Occipital lobe (tissue), 2 donors: Measurements from ENCODE around the gene TMEM94. TPM values are rescaled to one million over a fixed set of nuclear protein-coding genes. Genes with fewer than 3 reads are reported as not detected.

Experiments
- DNase-seq: peaks from one replicate; lab custom pipeline; 2025; lab: John Stamatoyannopoulos, UW
- total RNA-seq: library from RNA; depleted of rRNA; stranded (reverse); fragments of >200 nt; gene quantifications from one replicate; pipeline ENCODE4 v1.2.3, GENCODE V29; 2014

TMEM94 gene
- total RNA-seq, 1 donor from 2014 or later: 25.4 TPM

GRCh38 chr17:75524970-75525805 is 68.8 kb downstream of the TMEM94 start, which contains the start of gene LLGL2:
LLGL2 (plus strand) TSS chr17:75525697; CDS start chr17:75543427, 17,730 bp downstream.
- DNase-seq: no peak

- DNase-seq: no peak
Observed at GRCh38 chr17:75525806-75526554, 69.5 kb downstream of the TMEM94 start.

GRCh38 chr17:75526555-75527270 is 70.3 kb downstream of the TMEM94 start:
- no peak for DNase-seq

DNA sequence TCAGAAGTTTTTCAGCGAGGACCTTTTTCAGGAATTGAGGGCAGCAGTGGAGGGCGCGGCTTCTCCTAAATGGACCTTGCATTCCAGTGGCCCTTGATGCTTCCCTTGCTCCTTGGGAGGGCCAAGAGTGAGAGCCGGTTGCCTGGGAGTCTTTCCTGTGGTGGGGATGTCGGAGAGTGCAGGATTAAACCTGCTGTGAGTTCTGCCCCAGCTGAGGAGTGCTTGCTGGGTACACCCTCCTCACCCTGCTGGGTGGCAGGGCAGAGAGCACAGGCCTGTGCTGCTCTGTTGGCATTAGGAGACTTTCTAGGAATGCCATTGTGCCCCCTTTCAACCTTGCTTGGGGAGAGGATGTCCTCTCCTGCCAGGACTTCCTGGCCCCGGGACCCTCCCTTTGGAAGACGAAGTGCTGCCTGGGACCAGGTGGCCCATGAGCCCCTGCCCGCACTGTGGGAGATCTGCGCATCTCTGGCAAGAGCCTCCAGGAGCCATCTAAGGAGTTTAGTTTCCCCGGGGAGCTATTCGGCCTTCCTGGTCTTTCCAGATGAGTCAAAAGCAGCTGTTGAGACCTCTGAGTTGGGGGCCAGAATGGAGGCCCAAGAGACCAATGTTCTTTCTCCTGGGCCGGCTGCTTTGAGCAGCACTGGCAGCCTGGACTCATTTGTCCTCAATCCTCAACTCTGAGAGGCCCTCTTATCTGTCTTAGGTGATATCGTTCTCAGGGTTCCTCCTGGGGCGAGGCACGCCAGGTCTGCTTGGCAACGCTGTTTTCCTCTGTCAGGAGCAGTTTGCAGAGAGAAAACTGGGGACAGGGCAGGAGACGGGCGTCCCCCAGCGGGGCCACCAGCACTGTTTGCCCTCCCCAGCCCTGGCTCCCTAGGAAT is 74.6 kb downstream of the TMEM94 start:
- DNase-seq: no peak

GRCh38 chr17:75531721-75532072 is 75.3 kb downstream of the TMEM94 start:
- no peak for DNase-seq

- DNase-seq: no peak
Observed at GRCh38 chr17:75535119-75535537, 78.7 kb downstream of the TMEM94 start.

DNA sequence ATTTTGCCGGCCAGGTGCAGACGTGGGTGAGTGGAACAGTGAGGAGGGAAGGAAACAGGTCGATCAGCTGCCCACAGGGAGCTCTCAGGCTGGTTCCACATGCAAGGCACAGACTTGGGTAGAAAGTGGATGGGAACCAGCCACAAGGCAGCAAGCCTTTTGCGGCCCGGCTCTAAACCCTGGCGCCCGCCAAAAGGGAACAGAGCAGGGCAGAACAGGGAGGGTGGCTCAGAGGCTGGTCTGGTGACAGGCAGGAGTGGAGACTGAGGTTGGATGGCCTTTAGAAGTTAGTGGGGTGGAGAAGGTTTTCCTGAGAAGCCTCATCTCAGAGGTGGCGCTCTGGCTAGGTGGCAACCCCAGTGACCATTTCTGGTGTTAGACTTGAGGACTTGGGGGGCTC is 79.4 kb downstream of the TMEM94 start:
- no peak for DNase-seq

- DNase-seq: no peak
Observed at GRCh38 chr17:75536366-75536765, 79.9 kb downstream of the TMEM94 start.

GRCh38 chr17:75539967-75540729 is 83.7 kb downstream of the TMEM94 start:
- DNase-seq: no peak

DNA sequence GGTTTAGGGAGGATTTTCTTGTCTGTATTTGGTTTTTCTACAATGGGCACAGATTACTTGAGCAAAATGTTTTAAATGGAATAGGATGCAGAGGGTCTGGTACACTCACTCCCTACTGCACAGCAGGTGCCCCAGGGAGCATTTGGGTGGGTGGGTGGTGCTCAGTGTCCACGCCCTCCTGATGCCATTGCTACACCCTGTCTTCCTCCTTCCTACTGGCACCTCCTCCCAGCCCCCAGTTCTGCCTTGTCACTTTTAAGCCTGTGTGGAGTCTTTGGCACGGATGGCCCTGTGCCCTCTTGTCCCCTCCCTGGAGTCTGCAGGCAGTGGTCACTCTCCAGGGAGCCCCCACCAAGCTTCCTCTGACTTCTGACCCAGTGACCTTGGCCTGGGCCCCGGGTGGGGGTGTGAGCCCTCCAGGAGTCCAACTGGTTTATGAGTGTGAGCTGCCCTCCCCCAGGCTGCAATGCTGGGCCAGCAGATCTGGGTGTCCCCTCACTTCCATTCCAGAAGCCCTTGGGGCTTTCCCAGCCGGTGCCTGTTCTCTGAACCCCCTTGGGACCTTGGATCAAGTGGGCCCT is 84.6 kb downstream of the TMEM94 start:
- no peak for DNase-seq

- DNase-seq: no peak
Observed at GRCh38 chr17:75542229-75542628, 85.8 kb downstream of the TMEM94 start.

- DNase-seq: no peak
Observed at GRCh38 chr17:75542728-75543336, 86.4 kb downstream of the TMEM94 start.

DNA sequence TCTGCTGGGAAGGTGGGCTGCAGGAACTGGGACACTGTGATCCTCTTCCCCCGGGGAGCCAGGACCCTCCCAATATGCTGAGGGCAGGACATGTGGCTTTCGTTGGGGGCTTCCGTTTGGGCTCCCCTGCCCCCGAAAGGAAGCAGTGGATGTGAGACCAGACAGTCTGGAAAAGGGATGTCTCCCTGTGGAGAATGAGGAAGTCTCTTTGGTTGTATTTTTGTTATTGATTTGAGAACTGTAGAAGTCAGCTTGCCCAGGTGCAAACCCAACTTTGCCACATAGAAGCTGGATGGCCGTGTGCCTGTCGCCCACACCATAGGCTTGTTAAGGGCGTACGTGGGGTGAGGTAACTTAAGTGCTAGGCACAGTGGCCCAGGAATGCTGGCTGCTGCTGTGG is 87.8 kb downstream of the TMEM94 start:
- DNase-seq: no peak

- no peak for DNase-seq
Observed at GRCh38 chr17:75546181-75546580, 89.7 kb downstream of the TMEM94 start.

- DNase-seq: no peak
Observed at GRCh38 chr17:75547091-75547490, 90.7 kb downstream of the TMEM94 start.

DNA sequence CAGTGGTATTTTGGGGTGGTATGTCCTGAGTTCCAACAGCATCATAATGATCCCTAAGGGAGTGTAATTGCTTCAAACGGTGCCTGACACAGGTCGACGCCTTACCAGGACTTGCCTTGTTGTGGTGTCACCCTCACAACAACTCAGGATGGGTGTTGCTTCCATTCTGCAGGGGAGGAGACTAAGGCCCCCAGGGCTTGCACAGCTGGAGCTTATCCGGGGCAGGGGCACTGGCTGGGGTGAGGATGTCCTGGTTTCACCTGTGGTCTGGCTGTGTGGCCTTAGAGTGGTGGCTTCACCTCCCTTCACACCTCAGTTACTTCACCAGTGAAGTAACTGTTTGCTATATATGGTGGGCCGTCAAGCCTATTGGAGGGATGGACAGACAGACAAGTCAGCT is 92.4 kb downstream of the TMEM94 start:
- no peak for DNase-seq
